ENCODE data around the gene LRRC8D.

DNA sequence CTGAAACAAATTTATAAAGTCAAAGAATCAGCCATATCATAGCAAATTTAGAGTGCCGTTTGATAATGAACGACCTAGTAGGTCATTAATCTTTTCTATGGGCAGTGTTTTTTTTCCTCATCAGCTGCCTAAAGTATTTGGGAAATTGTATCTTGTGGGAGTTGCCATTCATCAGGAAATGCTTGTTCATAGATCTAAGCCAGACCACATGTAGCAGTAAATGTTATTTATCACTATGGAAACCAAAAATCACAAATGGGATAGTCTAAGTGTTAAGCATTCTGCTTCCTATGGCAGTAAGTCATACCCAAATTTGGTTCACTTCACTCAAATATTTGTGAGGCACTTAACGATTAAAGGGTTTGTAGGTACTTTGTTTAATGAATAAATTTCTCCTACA is 52.9 kb downstream of the LRRC8D start:
- TF ChIP-seq, protein P1, sequence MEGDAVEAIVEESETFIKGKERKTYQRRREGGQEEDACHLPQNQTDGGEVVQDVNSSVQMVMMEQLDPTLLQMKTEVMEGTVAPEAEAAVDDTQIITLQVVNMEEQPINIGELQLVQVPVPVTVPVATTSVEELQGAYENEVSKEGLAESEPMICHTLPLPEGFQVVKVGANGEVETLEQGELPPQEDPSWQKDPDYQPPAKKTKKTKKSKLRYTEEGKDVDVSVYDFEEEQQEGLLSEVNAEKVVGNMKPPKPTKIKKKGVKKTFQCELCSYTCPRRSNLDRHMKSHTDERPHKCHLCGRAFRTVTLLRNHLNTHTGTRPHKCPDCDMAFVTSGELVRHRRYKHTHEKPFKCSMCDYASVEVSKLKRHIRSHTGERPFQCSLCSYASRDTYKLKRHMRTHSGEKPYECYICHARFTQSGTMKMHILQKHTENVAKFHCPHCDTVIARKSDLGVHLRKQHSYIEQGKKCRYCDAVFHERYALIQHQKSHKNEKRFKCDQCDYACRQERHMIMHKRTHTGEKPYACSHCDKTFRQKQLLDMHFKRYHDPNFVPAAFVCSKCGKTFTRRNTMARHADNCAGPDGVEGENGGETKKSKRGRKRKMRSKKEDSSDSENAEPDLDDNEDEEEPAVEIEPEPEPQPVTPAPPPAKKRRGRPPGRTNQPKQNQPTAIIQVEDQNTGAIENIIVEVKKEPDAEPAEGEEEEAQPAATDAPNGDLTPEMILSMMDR (IDR thresholded peaks at IDR 0.05): no peak
- no peak for TF ChIP-seq POLR2A (IDR thresholded peaks at IDR 0.05)

All from esophagus squamous epithelium (tissue), 4 donors.